ENCODE measurements around the gene ZNF467.

The ZNF467 gene

DNA sequence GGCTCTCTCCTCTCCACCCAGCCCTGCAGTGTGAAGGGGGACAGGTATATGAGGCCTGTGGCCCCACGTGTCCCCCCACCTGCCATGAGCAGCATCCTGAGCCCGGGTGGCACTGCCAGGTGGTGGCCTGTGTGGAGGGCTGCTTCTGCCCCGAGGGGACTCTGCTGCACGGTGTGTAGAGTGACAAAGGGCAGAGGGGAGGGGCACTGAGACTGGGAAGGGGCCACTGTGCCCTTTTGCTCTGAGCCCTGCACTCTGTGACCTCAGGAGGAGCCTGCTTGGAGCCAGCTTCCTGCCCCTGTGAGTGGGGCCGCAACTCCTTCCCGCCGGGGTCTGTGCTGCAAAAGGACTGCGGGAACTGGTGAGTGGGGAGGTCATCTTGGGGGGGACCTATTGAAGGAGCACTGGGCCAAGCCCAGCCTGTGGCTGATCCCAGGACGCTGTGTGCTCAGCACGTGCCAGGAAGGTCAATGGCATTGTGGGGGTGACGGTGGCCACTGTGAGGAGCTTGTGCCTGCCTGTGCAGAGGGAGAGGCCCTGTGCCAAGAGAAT, 15.0 kb upstream of the ZNF467 start:
- Histone ChIP-seq H3K4me3 (ENCODE audit: control insufficient read depth in 1 of 7, extremely low read depth in 1 of 7, insufficient read depth in 4 of 7, low read depth in 2 of 7, low read length in 6 of 7) (no peak overlapping the region), H3K27me3 (replicated peaks in 2 of 5; ENCODE audit: control insufficient read depth in 4 of 5, insufficient read depth in 5 of 5, low read length in 4 of 5) (peaks cover 0 to 24% (median 2%) of the 10 kb centered on the region in 5 experiments), H3K9me3 (ENCODE audit: control extremely low read depth in 1 of 5, control insufficient read depth in 4 of 5, insufficient read depth in 2 of 5, low read depth in 1 of 5, low read length in 4 of 5) (no peaks in the 10 kb centered on the region), H3K36me3 (ENCODE audit: control insufficient read depth in 4 of 4, insufficient read depth in 4 of 4, low read length in 3 of 4) (no peaks in the 10 kb centered on the region), H3K27ac (ENCODE audit: insufficient read depth in 1 of 2, low read depth in 1 of 2, low read length in 2 of 2, poor library complexity in 1 of 2, severe bottlenecking in 2 of 2) (no peak overlapping the region), H3K4me1 (ENCODE audit: control extremely low read depth in 1 of 4, control insufficient read depth in 4 of 4, insufficient read depth in 4 of 4, low read length in 3 of 4) (peaks cover 0 to 19% (median 11%) of the 10 kb centered on the region in 4 experiments)
- ChIA-PET POLR2A (interaction anchor here (0.7 kb wide), 1 partner anchor 172 kb away, joined by 3 read pairs; no protein-coding TSS in a partner anchor), CTCF (interaction anchor here (0.9 to 4.5 kb wide), 12 partner anchors 10 to 126 kb away, joined by 3 to 31 read pairs (median 4); partner anchors contain the start of gene ZNF467)
- no peak for DNase-seq
- 90% methylated on average over 5 of the region's 11 CpGs for WGBS (ENCODE audit: insufficient coverage)

DNA sequence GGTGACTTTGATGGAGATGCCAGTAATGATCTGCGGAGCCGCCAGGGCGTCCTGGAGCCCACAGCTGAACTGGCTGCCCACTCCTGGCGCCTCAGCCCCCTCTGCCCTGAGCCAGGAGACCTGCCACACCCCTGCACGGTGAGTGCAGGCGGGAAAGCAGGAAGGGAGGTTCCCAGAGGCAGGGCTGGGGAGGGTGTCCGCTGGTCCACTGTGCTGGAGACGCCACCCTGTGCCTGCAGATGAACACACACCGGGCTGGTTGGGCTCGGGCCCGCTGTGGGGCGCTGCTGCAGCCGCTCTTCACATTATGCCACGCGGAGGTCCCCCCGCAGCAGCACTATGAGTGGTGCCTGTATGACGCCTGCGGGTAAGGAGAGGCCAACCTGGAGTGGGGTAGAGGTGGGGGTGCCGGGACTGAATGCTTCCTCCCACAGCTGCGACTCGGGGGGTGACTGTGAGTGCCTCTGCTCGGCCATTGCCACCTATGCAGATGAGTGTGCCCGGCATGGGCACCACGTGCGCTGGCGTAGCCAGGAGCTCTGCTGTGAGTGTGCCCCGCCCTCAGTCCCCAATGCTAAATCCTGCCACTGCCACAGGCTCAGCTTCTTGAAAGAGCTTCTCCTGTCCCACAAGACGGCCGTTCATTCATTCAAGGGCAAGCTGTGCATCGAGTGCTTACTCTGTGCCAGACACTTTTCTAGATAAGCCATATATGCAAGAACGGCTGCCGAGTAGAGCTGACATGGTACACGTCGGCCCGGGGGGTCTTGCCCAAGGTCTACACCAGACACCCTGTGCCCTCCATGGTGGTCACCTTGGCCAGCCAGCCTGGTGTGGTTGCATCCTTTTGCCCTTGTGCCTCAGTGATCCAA, 14.3 kb upstream of the ZNF467 start:
- DNase-seq = peak in 2 of 3 donors; percentile 61 to 74
- 57% methylated on average over 33 of the region's 35 CpGs for WGBS (ENCODE audit: insufficient coverage)
- Histone ChIP-seq H3K4me3 (ENCODE audit: control insufficient read depth in 1 of 7, extremely low read depth in 1 of 7, insufficient read depth in 4 of 7, low read depth in 2 of 7, low read length in 6 of 7) (peak overlapping the region in 2 of 7 experiments; percentile 4 to 38), H3K4me1 (ENCODE audit: control extremely low read depth in 1 of 4, control insufficient read depth in 4 of 4, insufficient read depth in 4 of 4, low read length in 3 of 4) (peaks cover 0 to 26% (median 18%) of the 10 kb centered on the region in 4 experiments), H3K36me3 (ENCODE audit: control insufficient read depth in 4 of 4, insufficient read depth in 4 of 4, low read length in 3 of 4) (no peaks in the 10 kb centered on the region), H3K27ac (ENCODE audit: insufficient read depth in 1 of 2, low read depth in 1 of 2, low read length in 2 of 2, poor library complexity in 1 of 2, severe bottlenecking in 2 of 2) (no peak overlapping the region), H3K9me3 (ENCODE audit: control extremely low read depth in 1 of 5, control insufficient read depth in 4 of 5, insufficient read depth in 2 of 5, low read depth in 1 of 5, low read length in 4 of 5) (no peaks in the 10 kb centered on the region), H3K27me3 (replicated peaks in 2 of 5; ENCODE audit: control insufficient read depth in 4 of 5, insufficient read depth in 5 of 5, low read length in 4 of 5) (peaks cover 0 to 24% (median 2%) of the 10 kb centered on the region in 5 experiments)
- POLR2A ChIA-PET = interaction anchor here (0.7 kb wide), 1 partner anchor 172 kb away, joined by 3 read pairs; no protein-coding TSS in a partner anchor
- CTCF ChIA-PET = interaction anchor here (0.9 to 4.5 kb wide), 9 partner anchors 9 to 125 kb away, joined by 3 to 31 read pairs (median 4); partner anchors contain the start of gene ZNF467

DNA sequence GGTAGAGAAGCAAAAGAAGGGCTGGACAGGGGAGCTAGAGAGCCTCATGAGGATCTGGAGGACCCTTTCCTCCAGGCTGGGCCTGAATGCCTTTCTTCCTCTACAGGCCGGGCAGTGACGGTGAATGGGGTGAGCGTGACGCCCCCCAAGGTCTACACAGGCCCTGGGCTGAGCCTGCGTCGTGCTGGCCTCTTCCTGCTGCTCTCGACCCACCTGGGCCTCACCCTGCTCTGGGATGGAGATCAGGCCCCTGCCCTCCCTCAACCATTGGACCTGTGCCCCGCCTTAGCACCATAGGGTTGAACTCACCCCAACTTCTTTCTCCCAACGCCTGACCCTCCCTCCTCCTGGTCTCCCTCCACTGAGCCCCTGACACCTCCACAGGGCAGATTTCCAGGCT, 12.6 kb upstream of the ZNF467 start:
- Histone ChIP-seq H3K27ac (ENCODE audit: insufficient read depth in 1 of 2, low read depth in 1 of 2, low read length in 2 of 2, poor library complexity in 1 of 2, severe bottlenecking in 2 of 2) (no peak overlapping the region), H3K4me1 (ENCODE audit: control extremely low read depth in 1 of 4, control insufficient read depth in 4 of 4, insufficient read depth in 4 of 4, low read length in 3 of 4) (peaks cover 0 to 32% (median 24%) of the 10 kb centered on the region in 4 experiments), H3K4me3 (ENCODE audit: control insufficient read depth in 1 of 7, extremely low read depth in 1 of 7, insufficient read depth in 4 of 7, low read depth in 2 of 7, low read length in 6 of 7) (no peak overlapping the region), H3K36me3 (ENCODE audit: control insufficient read depth in 4 of 4, insufficient read depth in 4 of 4, low read length in 3 of 4) (no peaks in the 10 kb centered on the region), H3K9me3 (ENCODE audit: control extremely low read depth in 1 of 5, control insufficient read depth in 4 of 5, insufficient read depth in 2 of 5, low read depth in 1 of 5, low read length in 4 of 5) (no peaks in the 10 kb centered on the region), H3K27me3 (replicated peaks in 2 of 5; ENCODE audit: control insufficient read depth in 4 of 5, insufficient read depth in 5 of 5, low read length in 4 of 5) (peaks cover 0 to 16% (median 2%) of the 10 kb centered on the region in 5 experiments)
- no peak for DNase-seq
- 96% methylated on average over 7 of the region's 9 CpGs for WGBS (ENCODE audit: insufficient coverage)
- CTCF ChIA-PET = interaction anchor here (1.1 to 1.3 kb wide), 3 partner anchors 12 to 46 kb away, joined by 3 to 5 read pairs (median 3); no protein-coding TSS in a partner anchor
- POLR2A ChIA-PET = no interaction called here

DNA sequence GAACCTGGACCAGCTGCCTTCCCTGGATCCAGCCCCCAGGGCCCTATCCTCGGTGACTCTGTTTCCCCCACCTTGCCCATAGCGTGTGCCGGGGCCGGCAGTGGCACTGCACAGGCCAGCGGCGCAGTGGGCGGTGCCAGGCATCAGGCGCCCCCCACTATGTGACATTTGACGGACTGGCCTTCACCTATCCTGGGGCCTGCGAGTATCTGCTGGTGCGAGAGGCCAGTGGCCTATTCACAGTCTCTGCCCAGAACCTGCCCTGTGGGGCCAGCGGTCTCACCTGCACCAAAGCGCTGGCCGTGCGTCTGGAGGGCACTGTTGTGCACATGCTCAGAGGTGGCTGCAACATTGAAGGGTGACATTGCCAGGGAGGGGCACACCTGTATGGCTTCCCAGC, 12.0 kb upstream of the ZNF467 start:
- H3K36me3 ChIP-seq (ENCODE audit: control insufficient read depth in 4 of 4, insufficient read depth in 4 of 4, low read length in 3 of 4) = no peaks in the 10 kb centered on the region
- 97% methylated on average over 12 of the region's 15 CpGs for WGBS (ENCODE audit: insufficient coverage)
- no peaks in the 10 kb centered on the region for H3K9me3 ChIP-seq (ENCODE audit: control extremely low read depth in 1 of 5, control insufficient read depth in 4 of 5, insufficient read depth in 2 of 5, low read depth in 1 of 5, low read length in 4 of 5)
- CTCF ChIA-PET = interaction anchor here (1.1 to 1.3 kb wide), 4 partner anchors 12 to 45 kb away, joined by 3 to 5 read pairs (median 3); no protein-coding TSS in a partner anchor
- H3K4me1 ChIP-seq (ENCODE audit: control extremely low read depth in 1 of 4, control insufficient read depth in 4 of 4, insufficient read depth in 4 of 4, low read length in 3 of 4) = peaks cover 0 to 32% (median 24%) of the 10 kb centered on the region in 4 experiments
- peaks cover 0 to 11% (median 0%) of the 10 kb centered on the region in 5 experiments for H3K27me3 ChIP-seq (replicated peaks in 2 of 5; ENCODE audit: control insufficient read depth in 4 of 5, insufficient read depth in 5 of 5, low read length in 4 of 5)
- DNase-seq = no peak
- POLR2A ChIA-PET = no interaction called here
- no peak overlapping the region for H3K27ac ChIP-seq (ENCODE audit: insufficient read depth in 1 of 2, low read depth in 1 of 2, low read length in 2 of 2, poor library complexity in 1 of 2, severe bottlenecking in 2 of 2)
- H3K4me3 ChIP-seq (ENCODE audit: control insufficient read depth in 1 of 7, extremely low read depth in 1 of 7, insufficient read depth in 4 of 7, low read depth in 2 of 7, low read length in 6 of 7) = no peak overlapping the region

DNA sequence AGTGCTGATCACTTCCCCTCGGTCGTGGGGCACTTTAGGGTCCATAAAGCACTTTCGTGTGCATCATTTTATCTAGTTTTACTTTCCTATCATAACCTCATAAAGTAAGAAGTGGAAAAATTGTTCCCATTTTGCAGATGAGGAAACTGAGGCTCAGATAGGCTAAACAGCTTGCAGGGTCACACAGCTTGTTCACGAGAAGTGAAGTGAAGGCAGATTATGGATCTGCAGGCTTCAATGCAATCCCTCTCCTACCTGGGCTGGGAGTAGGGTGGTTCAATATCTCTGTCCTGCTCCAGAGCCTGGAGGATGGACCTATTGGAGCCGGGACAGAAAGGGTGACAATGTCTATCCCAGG, 10.8 kb upstream of the ZNF467 start:
- POLR2A ChIA-PET = no interaction called here
- DNase-seq = no peak
- no peaks in the 10 kb centered on the region for H3K36me3 ChIP-seq (ENCODE audit: control insufficient read depth in 4 of 4, insufficient read depth in 4 of 4, low read length in 3 of 4)
- no peaks in the 10 kb centered on the region for H3K27me3 ChIP-seq (replicated peaks in 2 of 5; ENCODE audit: control insufficient read depth in 4 of 5, insufficient read depth in 5 of 5, low read length in 4 of 5)
- CTCF ChIA-PET = interaction anchor here (1.0 to 1.2 kb wide), 3 partner anchors 9 to 122 kb away, joined by 3 to 4 read pairs (median 4); no protein-coding TSS in a partner anchor
- no peaks in the 10 kb centered on the region for H3K9me3 ChIP-seq (ENCODE audit: control extremely low read depth in 1 of 5, control insufficient read depth in 4 of 5, insufficient read depth in 2 of 5, low read depth in 1 of 5, low read length in 4 of 5)
- H3K4me1 ChIP-seq (ENCODE audit: control extremely low read depth in 1 of 4, control insufficient read depth in 4 of 4, insufficient read depth in 4 of 4, low read length in 3 of 4) = peaks cover 0 to 29% (median 21%) of the 10 kb centered on the region in 4 experiments
- WGBS (ENCODE audit: insufficient coverage) = 93% methylated on average over 2 of the region's 5 CpGs
- H3K4me3 ChIP-seq (ENCODE audit: control insufficient read depth in 1 of 7, extremely low read depth in 1 of 7, insufficient read depth in 4 of 7, low read depth in 2 of 7, low read length in 6 of 7) = no peak overlapping the region
- H3K27ac ChIP-seq (ENCODE audit: insufficient read depth in 1 of 2, low read depth in 1 of 2, low read length in 2 of 2, poor library complexity in 1 of 2, severe bottlenecking in 2 of 2) = no peak overlapping the region

DNA sequence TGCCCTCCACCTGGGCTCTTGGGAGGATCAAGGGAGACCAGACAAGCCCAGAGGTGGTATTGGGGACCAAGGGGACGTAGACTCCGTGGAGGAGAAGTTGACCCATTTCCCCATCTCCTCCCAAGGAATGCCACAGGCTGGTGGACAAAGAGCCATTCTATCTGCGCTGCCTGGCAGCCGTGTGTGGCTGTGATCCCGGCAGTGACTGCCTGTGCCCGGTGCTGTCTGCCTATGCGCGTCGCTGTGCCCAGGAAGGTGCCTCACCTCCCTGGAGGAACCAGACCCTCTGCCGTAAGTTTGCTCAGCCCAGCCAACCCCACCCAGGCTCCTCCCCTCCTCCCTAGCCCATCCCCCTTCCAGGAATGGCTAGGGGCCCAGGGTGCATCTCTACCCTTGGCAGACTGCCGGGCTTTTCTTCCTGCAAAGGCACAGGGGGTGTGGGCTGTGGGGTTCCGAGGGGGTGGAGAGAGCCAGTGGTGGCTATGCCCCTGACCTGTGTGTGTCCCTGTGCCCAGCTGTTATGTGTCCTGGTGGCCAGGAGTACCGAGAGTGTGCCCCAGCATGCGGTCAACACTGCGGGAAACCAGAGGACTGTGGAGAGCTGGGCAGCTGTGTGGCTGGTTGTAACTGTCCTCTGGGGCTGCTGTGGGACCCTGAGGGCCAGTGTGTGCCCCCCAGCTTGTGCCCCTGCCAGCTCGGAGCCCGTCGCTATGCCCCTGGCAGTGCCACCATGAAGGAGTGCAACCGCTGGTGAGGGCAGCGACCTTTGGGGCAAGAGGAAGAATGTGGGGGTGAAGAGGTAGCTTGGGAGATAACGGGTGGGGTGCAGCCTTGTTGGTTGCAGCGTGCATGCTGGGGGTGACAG, 10.2 kb upstream of the ZNF467 start:
- Histone ChIP-seq H3K9me3 (ENCODE audit: control extremely low read depth in 1 of 5, control insufficient read depth in 4 of 5, insufficient read depth in 2 of 5, low read depth in 1 of 5, low read length in 4 of 5) (no peaks in the 10 kb centered on the region), H3K4me3 (ENCODE audit: control insufficient read depth in 1 of 7, extremely low read depth in 1 of 7, insufficient read depth in 4 of 7, low read depth in 2 of 7, low read length in 6 of 7) (no peak overlapping the region), H3K27ac (ENCODE audit: insufficient read depth in 1 of 2, low read depth in 1 of 2, low read length in 2 of 2, poor library complexity in 1 of 2, severe bottlenecking in 2 of 2) (no peak overlapping the region), H3K27me3 (replicated peaks in 2 of 5; ENCODE audit: control insufficient read depth in 4 of 5, insufficient read depth in 5 of 5, low read length in 4 of 5) (no peaks in the 10 kb centered on the region), H3K36me3 (ENCODE audit: control insufficient read depth in 4 of 4, insufficient read depth in 4 of 4, low read length in 3 of 4) (no peaks in the 10 kb centered on the region), H3K4me1 (ENCODE audit: control extremely low read depth in 1 of 4, control insufficient read depth in 4 of 4, insufficient read depth in 4 of 4, low read length in 3 of 4) (peaks cover 0 to 29% (median 21%) of the 10 kb centered on the region in 4 experiments)
- ChIA-PET POLR2A (no interaction called here), CTCF (interaction anchor here (1.1 to 1.5 kb wide), 2 partner anchors 9 to 16 kb away, joined by 4 to 5 read pairs; no protein-coding TSS in a partner anchor)
- no peak for DNase-seq
- WGBS (ENCODE audit: insufficient coverage) = 90% methylated on average over 18 of the region's 22 CpGs

Data from common myeloid progenitor, CD34-positive (primary cell).